ENCODE measurements around the gene TP53I13. TPM values are rescaled to one million over a fixed set of nuclear protein-coding genes. Genes with fewer than 3 reads are reported as not detected.
A peak's percentile ranks its signal among the peaks of the same experiment; 100 is the strongest.

The TP53I13 gene
- total and polyA plus RNA-seq, 11 donors: 23.8 to 93.0 (median 42.7) TPM

DNA sequence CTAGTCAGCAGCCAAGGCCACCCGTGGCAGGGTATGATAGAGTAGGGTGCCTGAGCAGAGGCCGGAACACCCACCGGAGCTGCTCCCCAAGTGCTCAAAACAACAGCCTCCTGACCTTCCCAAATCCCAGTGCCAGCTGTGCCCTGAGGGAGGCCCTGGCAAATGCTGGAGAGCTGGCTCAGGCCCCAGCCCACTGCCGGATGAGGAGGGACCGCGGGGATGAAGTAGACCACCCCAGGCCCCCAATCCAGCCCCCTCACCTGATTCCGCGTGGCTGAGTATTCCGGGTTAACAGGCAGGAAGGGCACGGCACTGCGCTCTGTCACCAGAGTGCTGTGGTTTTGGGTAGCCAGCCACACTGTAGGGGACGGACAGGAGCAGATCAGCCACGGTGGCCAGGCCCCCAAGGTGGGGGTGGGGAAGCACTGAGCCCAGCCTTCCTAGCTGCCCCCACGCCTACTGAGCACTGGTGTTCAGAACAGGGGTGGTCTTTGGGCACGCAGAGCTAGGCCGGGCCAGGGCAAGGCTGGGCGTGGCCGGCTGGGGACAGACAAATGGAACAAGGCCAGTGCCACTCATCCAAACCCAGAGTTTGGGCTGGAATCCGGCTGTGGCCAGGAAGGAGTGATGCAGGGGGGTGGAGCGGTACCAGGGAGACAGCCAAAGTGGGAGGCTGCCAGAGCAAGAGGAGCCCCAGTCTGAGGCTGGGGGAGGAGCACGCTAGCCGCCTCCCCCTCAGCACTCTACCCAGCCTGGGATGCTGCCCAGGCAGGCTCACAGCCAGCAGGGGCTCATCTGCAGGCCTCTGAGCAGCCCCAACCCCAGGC, 9.1 kb downstream of the TP53I13 start:
- H3K27ac ChIP-seq: peak overlapping the region in 1 of 12 donors; percentile 54
- H3K4me3 ChIP-seq: no peak overlapping the region
- peaks cover 0 to 91% (median 85%) of the 10 kb centered on the region in 9 donors for H3K36me3 ChIP-seq
- no peaks in the 10 kb centered on the region for H3K9me3 ChIP-seq
- H3K27me3 ChIP-seq: no peaks in the 10 kb centered on the region
- ATAC-seq: peak in 1 of 4 donors; percentile 2
- WGBS, 4 donors: 73 to 85% (median 77%) methylated on average over 13 to 22 of the region's 22 CpGs
- H3K4me1 ChIP-seq: peaks cover 0 to 30% (median 13%) of the 10 kb centered on the region in 12 donors
- intact Hi-C loops (cut with DNase I): loop anchor here in 3 of 10 donors (2.0 to 10.0 kb wide), 3 partner anchors 33 to 517 kb away; no protein-coding TSS in a partner anchor
- TF ChIP-seq POLR2A (IDR thresholded peaks at IDR 0.05): no peak
- TF ChIP-seq CTCF (IDR thresholded peaks at IDR 0.05): no peak
- peak in 4 of 5 donors; percentile 21 to 53 (median 26) for DNase-seq

- Histone ChIP-seq H3K4me1 (peaks cover 0 to 30% (median 11%) of the 10 kb centered on the region in 12 donors), H3K4me3 (no peak overlapping the region), H3K36me3 (peaks cover 0 to 94% (median 84%) of the 10 kb centered on the region in 9 donors), H3K27ac (no peak overlapping the region), H3K27me3 (no peaks in the 10 kb centered on the region), H3K9me3 (no peaks in the 10 kb centered on the region)
- TF ChIP-seq POLR2A (IDR thresholded peaks at IDR 0.05) (no peak), CTCF (IDR thresholded peaks at IDR 0.05) (no peak)
- ATAC-seq (no peak), DNase-seq (peak in 3 of 5 donors; percentile 4 to 29 (median 18))
- intact Hi-C loops (cut with DNase I): loop anchor here in 3 of 10 donors (2.0 to 10.0 kb wide), 3 partner anchors 32 to 516 kb away; no protein-coding TSS in a partner anchor
- 89 to 95% (median 92%) methylated on average over 13 to 14 of the region's 14 CpGs for WGBS, 4 donors
These were observed 10.4 kb downstream of the TP53I13 start for GRCh38 chr17:29578626-29579485.

DNA sequence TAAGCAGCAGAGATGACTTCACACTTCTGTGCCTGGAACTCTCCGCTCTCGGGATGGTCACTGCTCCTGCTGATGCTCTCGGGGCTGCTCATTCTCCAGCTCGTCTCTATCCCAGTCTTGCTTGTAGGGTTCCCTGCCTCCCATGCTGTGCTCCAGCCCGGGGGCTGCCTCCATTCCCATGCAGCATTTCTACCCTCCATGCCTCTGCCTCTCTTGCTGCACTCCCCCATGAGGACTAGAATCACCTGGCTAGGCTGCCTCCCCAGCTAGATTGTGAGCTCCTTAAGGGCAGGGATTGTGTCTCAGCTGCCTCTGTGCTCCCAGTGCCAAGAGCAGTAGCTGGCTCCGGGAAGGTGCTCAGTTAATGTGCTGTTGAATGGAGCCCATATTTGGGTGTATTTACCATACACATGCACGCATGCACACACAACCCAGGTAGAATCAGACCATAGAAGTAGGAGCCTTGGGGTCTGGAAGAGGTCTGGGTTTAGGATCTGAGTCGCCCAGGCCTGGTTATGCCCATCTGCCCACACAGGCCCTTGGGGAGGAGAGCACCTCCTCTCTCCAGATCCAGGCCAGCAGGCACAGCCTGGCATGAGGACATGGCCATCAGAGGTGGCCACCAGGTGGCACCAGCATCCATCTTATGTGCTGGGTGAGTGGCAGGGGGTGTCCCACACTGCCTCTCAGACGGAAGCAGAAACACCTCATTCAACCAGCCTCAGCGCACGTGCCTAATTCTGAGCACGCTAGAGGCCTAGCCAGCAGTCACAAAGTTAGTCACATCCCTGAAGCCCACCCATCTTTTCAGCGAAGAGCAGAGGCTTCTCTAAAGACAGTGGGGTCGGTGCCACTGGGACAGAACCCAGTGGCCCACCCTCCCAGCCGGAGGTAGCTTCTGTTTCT, 11.6 kb downstream of the TP53I13 start:
- WGBS, 4 donors: 60 to 66% (median 63%) methylated on average over 13 to 15 of the region's 15 CpGs
- Histone ChIP-seq H3K36me3 (peaks cover 0 to 81% (median 72%) of the 10 kb centered on the region in 9 donors), H3K9me3 (no peaks in the 10 kb centered on the region), H3K27me3 (no peaks in the 10 kb centered on the region), H3K27ac (peak overlapping the region in 1 of 12 donors; percentile 5), H3K4me3 (no peak overlapping the region), H3K4me1 (peaks cover 0 to 43% (median 23%) of the 10 kb centered on the region in 12 donors)
- DNase-seq (peak; percentile 79 to 90 (median 85)), ATAC-seq (peak; percentile 59 to 80 (median 74))
- TF ChIP-seq CTCF (IDR thresholded peaks at IDR 0.05) (peak; percentile 80 to 95 (median 90)), POLR2A (IDR thresholded peaks at IDR 0.05) (no peak)
- intact Hi-C loops (cut with DNase I): loop anchor here in 6 of 10 donors (2.0 to 10.0 kb wide), 9 partner anchors 31 to 515 kb away; partner anchors contain the start of genes CORO6 (in 1 of the 6) and SSH2 (in 1 of the 6)
